Hematopoietic multipotent progenitor cell treated with erythropoietin and hydrocortisone succinate and interleukin-3 and kit ligand, for 8 days (in vitro differentiated cells): Measurements from ENCODE around the gene PAX8.

Experiments used
- DNase-seq: peaks from one replicate; pipeline ENCODE4 v3.0.0-alpha.2; 2015

The PAX8 gene

GRCh38 chr2:113219525-113219888, 59.2 kb downstream of the PAX8 start:
- no peak for DNase-seq

- DNase-seq = no peak
These were observed 59.7 kb downstream of the PAX8 start for GRCh38 chr2:113219092-113219441.

GRCh38 chr2:113218283-113219091, 60.2 kb downstream of the PAX8 start:
- DNase-seq = no peak

GRCh38 chr2:113217455-113218282, 61.1 kb downstream of the PAX8 start:
- DNase-seq = no peak

- DNase-seq = no peak
These were observed 61.7 kb downstream of the PAX8 start for GRCh38 chr2:113216891-113217454.

- DNase-seq = no peak
These were observed 62.4 kb downstream of the PAX8 start for GRCh38 chr2:113216321-113216720.

- no peak for DNase-seq
These were observed 63.7 kb downstream of the PAX8 start for GRCh38 chr2:113215056-113215455.

GRCh38 chr2:113214141-113214540, 64.6 kb downstream of the PAX8 start:
- DNase-seq = no peak

GRCh38 chr2:113213061-113213930, 65.4 kb downstream of the PAX8 start:
- no peak for DNase-seq

GRCh38 chr2:113212245-113213060, 66.3 kb downstream of the PAX8 start:
- no peak for DNase-seq

GRCh38 chr2:113211226-113212105, 67.3 kb downstream of the PAX8 start:
- no peak for DNase-seq

- DNase-seq = no peak
These were observed 69.0 kb downstream of the PAX8 start for GRCh38 chr2:113209646-113210171.

GRCh38 chr2:113209011-113209645, 69.6 kb downstream of the PAX8 start:
- no peak for DNase-seq

- no peak for DNase-seq
These were observed 70.3 kb downstream of the PAX8 start for GRCh38 chr2:113208396-113208795.

GRCh38 chr2:113207021-113207420, 71.7 kb downstream of the PAX8 start:
- DNase-seq = no peak

- no peak for DNase-seq
These were observed 72.5 kb downstream of the PAX8 start for GRCh38 chr2:113206251-113206650.

GRCh38 chr2:113203901-113204519, 74.7 kb downstream of the PAX8 start:
- peak; percentile 71 for DNase-seq

- DNase-seq = no peak
These were observed 75.5 kb downstream of the PAX8 start for GRCh38 chr2:113203217-113203530.

GRCh38 chr2:113202305-113203216, 76.2 kb downstream of the PAX8 start:
- no peak for DNase-seq
